Ramos (cell line): ENCODE measurements around the gene PARD3B.

Experiments used
- in situ Hi-C: fragments of 300-500 bp; cut with MboI; formaldehyde crosslinking; loops from one replicate; pipeline ENCODE4 v1.14.3; 2022; ENCODE audit warnings: low sequenced_read_pairs; ENCODE audit not compliant: unreplicated experiment

The PARD3B gene

GRCh38 chr2:204974487-204974886 is 429.2 kb downstream of the PARD3B start:
- in situ Hi-C loops, result no loop called here

GRCh38 chr2:204977914-204978313 is 432.6 kb downstream of the PARD3B start:
- in situ Hi-C loops, result no loop called here

- in situ Hi-C loops, result no loop called here
These were observed 437.0 kb downstream of the PARD3B start for GRCh38 chr2:204982303-204982702.

- in situ Hi-C loops, result no loop called here
These were observed 439.2 kb downstream of the PARD3B start for GRCh38 chr2:204984518-204984917.

GRCh38 chr2:204986641-204987040 is 441.4 kb downstream of the PARD3B start:
- in situ Hi-C loops, result no loop called here

- in situ Hi-C loops, result no loop called here
These were observed 443.6 kb downstream of the PARD3B start for GRCh38 chr2:204988836-204989235.

- in situ Hi-C loops, result no loop called here
These were observed 444.6 kb downstream of the PARD3B start for GRCh38 chr2:204989877-204990276.

GRCh38 chr2:205001300-205001966 is 456.2 kb downstream of the PARD3B start:
- in situ Hi-C loops, result no loop called here

GRCh38 chr2:205002390-205002789 is 457.1 kb downstream of the PARD3B start:
- in situ Hi-C loops, result no loop called here

GRCh38 chr2:205003288-205003687 is 458.0 kb downstream of the PARD3B start:
- in situ Hi-C loops, result no loop called here

- in situ Hi-C loops, result no loop called here
These were observed 464.9 kb downstream of the PARD3B start for GRCh38 chr2:205010196-205010595.

GRCh38 chr2:205011031-205011430 is 465.8 kb downstream of the PARD3B start:
- in situ Hi-C loops, result no loop called here

- in situ Hi-C loops, result no loop called here
These were observed 467.7 kb downstream of the PARD3B start for GRCh38 chr2:205012961-205013360.

- in situ Hi-C loops, result no loop called here
These were observed 468.3 kb downstream of the PARD3B start for GRCh38 chr2:205013586-205013985.

- in situ Hi-C loops, result no loop called here
These were observed 468.9 kb downstream of the PARD3B start for GRCh38 chr2:205014201-205014600.

GRCh38 chr2:205017381-205017780 is 472.1 kb downstream of the PARD3B start:
- in situ Hi-C loops, result no loop called here

- in situ Hi-C loops, result no loop called here
These were observed 472.6 kb downstream of the PARD3B start for GRCh38 chr2:205017912-205018311.

GRCh38 chr2:205020673-205021072 is 475.4 kb downstream of the PARD3B start:
- in situ Hi-C loops, result no loop called here

- in situ Hi-C loops, result no loop called here
These were observed 477.6 kb downstream of the PARD3B start for GRCh38 chr2:205022841-205023240.

GRCh38 chr2:205024822-205025518 is 479.7 kb downstream of the PARD3B start:
- in situ Hi-C loops, result no loop called here

- in situ Hi-C loops, result no loop called here
These were observed 480.4 kb downstream of the PARD3B start for GRCh38 chr2:205025580-205026240.
